ENCODE data around the gene OR6B1.
"Not testable (repeated sequence)": the region's sequence is repeated elsewhere in the genome, so short reads cannot be mapped to it uniquely, and the experiment has no call there.

The OR6B1 gene

DNA sequence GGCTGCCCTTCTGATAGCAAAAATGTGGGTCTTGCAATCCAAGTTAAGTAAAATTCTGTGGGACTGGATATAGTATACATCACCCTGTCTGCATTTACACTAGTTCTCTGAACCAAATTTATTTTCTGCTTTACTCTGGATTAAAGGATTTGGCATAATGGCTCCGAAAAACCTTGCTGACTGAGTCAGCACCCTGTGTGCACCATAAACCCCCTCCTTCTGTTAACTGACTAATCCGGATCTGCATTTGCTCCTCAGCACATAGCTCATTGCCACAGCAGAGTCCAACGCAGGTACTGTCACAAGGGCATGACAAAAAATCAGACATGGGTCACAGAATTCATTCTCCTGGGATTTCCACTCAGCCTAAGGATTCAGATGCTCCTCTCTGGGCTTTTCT is 50.0 kb downstream of the OR6B1 start:
- DNase-seq, result no peak

- not testable (repeated sequence) for DNase-seq
Measured at GRCh38 chr7:144050884-144051283, 50.8 kb downstream of the OR6B1 start.

GRCh38 chr7:144057954-144058353 is 57.8 kb downstream of the OR6B1 start:
- peak; percentile 61 for DNase-seq

Measured in kidney glomerular epithelial cell (primary cell).